ENCODE data around the gene HS6ST1.

- no peak for TF ChIP-seq POLR2AphosphoS5 (IDR thresholded peaks at IDR 0.05; ENCODE audit: low read depth, low read length)
- no peak for TF ChIP-seq CTCF (IDR thresholded peaks at IDR 0.05)
- no peak for TF ChIP-seq REST (IDR thresholded peaks at IDR 0.05; ENCODE audit: insufficient read depth in 1 of 2, low read depth in 2 of 2, low read length in 1 of 2)
- TF ChIP-seq SIN3A (IDR thresholded peaks at IDR 0.05; ENCODE audit: borderline replicate concordance, insufficient read depth, low read depth, low read length), result no peak
Observed at GRCh38 chr2:128279009-128279408, 39.7 kb downstream of the HS6ST1 start.

All from Panc1 (cell line).